CD4-positive, alpha-beta T cell (primary cell): ENCODE data around the gene ACVR1. TPM values are rescaled to one million over a fixed set of nuclear protein-coding genes. Genes with fewer than 3 reads are reported as not detected.

ENCODE experiments used
- ATAC-seq: fragments of 200-7000 bp; cut with Tn5 transposase; one replicate; pipeline ENCODE4 v1.10.0; 2022; ENCODE audit warnings: mild to moderate bottlenecking; ENCODE audit not compliant: poor library complexity
- CTCF ChIA-PET: fragments of 350-600 bp; sonication (Branson Sonifier 250); formaldehyde crosslinking; loops from one replicate; lab custom pipeline; 2021; ENCODE audit warnings: antibody characterized with exemption, inconsistent platforms; lab: Charles Lee
- POLR2A ChIA-PET: fragments of 350-600 bp; sonication (Branson Sonifier 250); formaldehyde crosslinking; loops from one replicate; lab custom pipeline; 2021; ENCODE audit warnings: antibody characterized with exemption, inconsistent platforms; lab: Charles Lee
- DNase-seq, 14 experiments: peaks; one replicate each; pipeline ENCODE4 v3.0.0-alpha.2; 2013 to 2020; ENCODE audit warnings: mixed read lengths in 2 of 14
- H3K27ac ChIP-seq, 2 donors: one replicate each; pipeline versions ENCODE4 v1.5.1 to v1.7.0; 2013; ENCODE audit warnings: low read length in 2 of 2, low read depth in 1 of 2, mild to moderate bottlenecking in 1 of 2
- H3K27me3 ChIP-seq, 2 experiments: 1 replicate in 1 of 2; 2 replicates in 1 of 2; pipeline versions ENCODE4 v1.6.1 to v1.7.0; 2013; ENCODE audit warnings: low read length in 2 of 2, control low read depth in 1 of 2, mild to moderate bottlenecking in 1 of 2, moderate library complexity in 1 of 2; ENCODE audit not compliant: insufficient read depth in 2 of 2, control insufficient read depth in 1 of 2
- H3K36me3 ChIP-seq: one replicate; pipeline ENCODE4 v1.6.1; 2013; ENCODE audit warnings: low read length, control low read depth; ENCODE audit not compliant: insufficient read depth
- H3K4me1 ChIP-seq: one replicate; pipeline ENCODE4 v1.6.1; 2013; ENCODE audit warnings: low read length, control low read depth; ENCODE audit not compliant: insufficient read depth
- H3K4me3 ChIP-seq: one replicate; pipeline ENCODE4 v1.5.1; 2013; ENCODE audit warnings: mild to moderate bottlenecking, low read length, moderate library complexity
- H3K9me3 ChIP-seq, 2 experiments: 1 replicate in 1 of 2; 2 replicates in 1 of 2; pipeline versions ENCODE4 v1.6.1 to v1.7.0; 2013; ENCODE audit warnings: low read length in 2 of 2, mild to moderate bottlenecking in 2 of 2, control low read depth in 1 of 2, moderate library complexity in 1 of 2; ENCODE audit not compliant: control insufficient read depth in 1 of 2, insufficient read depth in 1 of 2
- H3K27ac Mint-ChIP-seq: one replicate; pipeline ENCODE4 v1.8.0; 2020; ENCODE audit warnings: mixed read lengths
- H3K27me3 Mint-ChIP-seq: one replicate; pipeline ENCODE4 v1.8.0; 2021; ENCODE audit warnings: mixed read lengths
- H3K36me3 Mint-ChIP-seq: one replicate; pipeline ENCODE4 v1.8.0; 2021; ENCODE audit warnings: low read depth, mixed read lengths
- H3K4me1 Mint-ChIP-seq: one replicate; pipeline ENCODE4 v1.8.0; 2021; ENCODE audit warnings: low read depth, mixed read lengths
- H3K4me3 Mint-ChIP-seq: one replicate; pipeline ENCODE4 v1.8.0; 2020; ENCODE audit warnings: mild to moderate bottlenecking, mixed read lengths
- H3K9me3 Mint-ChIP-seq: one replicate; pipeline ENCODE4 v1.8.0; 2020; ENCODE audit warnings: mixed read lengths
- intact Hi-C, 2 experiments: fragments of 100-400 bp; cut with DNase I in 1 of 2; cut with micrococcal nuclease in 1 of 2; formaldehyde crosslinking; loops; one replicate each; pipeline versions ENCODE4 v1.15.1 to v1.9.0; 2023 to 2025; cut with DNase I, micrococcal nuclease
- polyA plus RNA-seq, 2 donors: library from polyadenylated mRNA; unstranded; fragments of 120-200 nt; gene quantifications; one replicate each; pipeline ENCODE4 v1.2.1, GENCODE V29; 2013
- total RNA-seq, 174 experiments: library from RNA in 2 of 174; stranded (reverse) in 2 of 174; gene quantifications; one replicate each; pipeline ENCODE4 v1.2.3 and lab custom pipeline; 2021 to 2026
- TF ChIP-seq, protein P1 (sequence below): fragments of 200-600 bp; IDR thresholded peaks from one replicate; pipeline ENCODE4 v1.8.0; 2022; ENCODE audit warnings: antibody characterized with exemption, mild to moderate bottlenecking

The ACVR1 gene
- total RNA-seq (10 to 100 TPM; 14.3 to 16.7 TPM), total RNA-seq (lab: John Stamatoyannopoulos, UW) (11.9 to 73.9 (median 27.2) reads per million in 172 experiments)
- polyA plus RNA-seq (2013, experiment 1 of 2) = 17.9 TPM
- polyA plus RNA-seq (2013, experiment 2 of 2) = 22.6 TPM

DNA sequence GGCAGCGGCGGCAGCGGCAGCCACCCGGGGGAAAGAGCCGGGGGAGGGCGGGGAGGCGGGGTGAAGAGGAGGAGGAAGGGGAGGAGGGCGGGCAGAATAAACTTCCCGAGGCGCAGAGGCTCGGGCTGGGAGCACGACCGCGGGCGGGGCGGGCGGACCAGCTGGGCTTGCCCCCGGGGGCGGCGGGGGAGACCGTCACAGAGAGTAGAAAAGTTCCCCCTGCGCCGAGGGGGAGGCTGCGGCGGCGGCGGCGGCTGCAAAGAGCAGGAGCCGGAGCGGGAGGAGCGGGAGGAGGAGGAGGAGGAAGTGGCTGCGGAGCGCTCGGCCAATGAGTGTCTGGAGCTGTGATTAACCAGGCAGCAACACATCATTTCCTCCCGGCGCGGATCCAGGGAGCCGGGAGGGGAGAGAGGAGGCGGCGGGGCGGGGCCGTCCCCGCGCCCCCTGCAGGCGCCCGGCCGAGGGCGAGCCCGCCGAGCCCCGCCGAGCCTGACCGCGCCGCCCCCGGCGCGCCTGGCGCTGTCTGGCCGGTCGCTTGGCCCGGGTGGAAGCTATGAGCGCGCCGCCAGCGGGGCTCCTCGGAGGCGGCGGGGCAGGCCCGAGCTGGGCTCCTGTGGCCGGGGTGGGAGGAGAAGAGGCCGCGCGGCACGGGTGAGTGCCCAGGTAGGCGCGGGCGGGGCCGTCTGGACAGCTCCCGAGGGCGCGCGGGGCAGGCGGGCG is at the start of gene ACVR1:
Gene ACVR1, minus strand, starts transcription at position 265 of the 720 bp plus-strand sequence. CDS start 76,837 bp downstream, outside the sequence.
- Histone ChIP-seq H3K36me3 (no peaks in the 10 kb centered on the region), H3K4me1 (peaks cover 35% of the 10 kb centered on the region), H3K4me3 (peak within 1 kb of the TSS; percentile 66), H3K9me3 (no peaks in the 10 kb centered on the region), H3K27ac (peak within 1 kb of the TSS; percentile 49 to 70), H3K27me3 (no peaks in the 10 kb centered on the region)
- ChIA-PET CTCF (interaction anchor here (0.7 to 2.1 kb wide), 11 partner anchors 10 to 248 kb away, joined by 3 to 16 read pairs (median 4); no protein-coding TSS in a partner anchor), POLR2A (interaction anchor here (0.6 to 3.5 kb wide), 21 partner anchors 11 to 1534 kb away, joined by 3 to 83 read pairs (median 4); partner anchors contain the start of genes ACVR1C and CYTIP)
- H3K4me3 Mint-ChIP-seq = peak within 1 kb of the TSS; percentile 99
- intact Hi-C loops = loop anchor here (2.0 to 10.0 kb wide), 3 partner anchors 19 to 551 kb away; partner anchors contain the start of gene ERMN (in 1 of the 2)
- no peaks in the 10 kb centered on the region for H3K27me3 Mint-ChIP-seq
- H3K27ac Mint-ChIP-seq = peak within 1 kb of the TSS; percentile 85
- TF ChIP-seq, protein P1, sequence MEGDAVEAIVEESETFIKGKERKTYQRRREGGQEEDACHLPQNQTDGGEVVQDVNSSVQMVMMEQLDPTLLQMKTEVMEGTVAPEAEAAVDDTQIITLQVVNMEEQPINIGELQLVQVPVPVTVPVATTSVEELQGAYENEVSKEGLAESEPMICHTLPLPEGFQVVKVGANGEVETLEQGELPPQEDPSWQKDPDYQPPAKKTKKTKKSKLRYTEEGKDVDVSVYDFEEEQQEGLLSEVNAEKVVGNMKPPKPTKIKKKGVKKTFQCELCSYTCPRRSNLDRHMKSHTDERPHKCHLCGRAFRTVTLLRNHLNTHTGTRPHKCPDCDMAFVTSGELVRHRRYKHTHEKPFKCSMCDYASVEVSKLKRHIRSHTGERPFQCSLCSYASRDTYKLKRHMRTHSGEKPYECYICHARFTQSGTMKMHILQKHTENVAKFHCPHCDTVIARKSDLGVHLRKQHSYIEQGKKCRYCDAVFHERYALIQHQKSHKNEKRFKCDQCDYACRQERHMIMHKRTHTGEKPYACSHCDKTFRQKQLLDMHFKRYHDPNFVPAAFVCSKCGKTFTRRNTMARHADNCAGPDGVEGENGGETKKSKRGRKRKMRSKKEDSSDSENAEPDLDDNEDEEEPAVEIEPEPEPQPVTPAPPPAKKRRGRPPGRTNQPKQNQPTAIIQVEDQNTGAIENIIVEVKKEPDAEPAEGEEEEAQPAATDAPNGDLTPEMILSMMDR = no peak
- DNase-seq = peak; percentile 55 to 94 (median 74)
- peak; percentile 74 for ATAC-seq
- H3K36me3 Mint-ChIP-seq = peaks cover 9% of the 10 kb centered on the region
- no peaks in the 10 kb centered on the region for H3K9me3 Mint-ChIP-seq
- peaks cover 66% of the 10 kb centered on the region for H3K4me1 Mint-ChIP-seq

DNA sequence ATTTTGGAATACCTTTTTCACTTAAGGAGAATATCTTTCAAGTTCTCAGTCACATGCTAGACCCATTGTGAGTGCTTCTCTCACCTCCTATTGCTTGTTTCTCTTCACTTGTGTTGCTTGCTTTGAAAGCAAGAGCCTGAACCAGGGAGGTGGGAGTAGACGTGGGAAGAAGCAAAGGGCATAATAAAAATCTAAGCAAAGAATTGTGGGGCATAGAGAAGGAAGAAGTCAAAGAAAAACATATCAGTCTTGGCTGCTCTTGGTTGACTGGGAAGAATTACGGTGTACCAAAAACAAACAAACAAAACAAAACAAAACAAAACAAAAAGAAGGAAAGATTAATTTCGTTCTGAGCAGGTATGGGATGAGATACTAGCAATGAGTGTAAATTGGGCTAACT is 48.9 kb upstream of the ACVR1 start:
- Mint-ChIP-seq H3K4me3 (no peak overlapping the region), H3K4me1 (no peaks in the 10 kb centered on the region), H3K27ac (no peak overlapping the region), H3K36me3 (no peaks in the 10 kb centered on the region), H3K9me3 (no peaks in the 10 kb centered on the region), H3K27me3 (no peaks in the 10 kb centered on the region)
- Histone ChIP-seq H3K9me3 (no peaks in the 10 kb centered on the region), H3K4me3 (no peak overlapping the region), H3K27me3 (no peaks in the 10 kb centered on the region), H3K4me1 (no peaks in the 10 kb centered on the region), H3K27ac (no peak overlapping the region), H3K36me3 (no peaks in the 10 kb centered on the region)
- DNase-seq = no peak
- POLR2A ChIA-PET = no interaction called here
- ATAC-seq = no peak
- intact Hi-C loops = no loop called here
- TF ChIP-seq, protein P1 = no peak
- CTCF ChIA-PET = no interaction called here

DNA sequence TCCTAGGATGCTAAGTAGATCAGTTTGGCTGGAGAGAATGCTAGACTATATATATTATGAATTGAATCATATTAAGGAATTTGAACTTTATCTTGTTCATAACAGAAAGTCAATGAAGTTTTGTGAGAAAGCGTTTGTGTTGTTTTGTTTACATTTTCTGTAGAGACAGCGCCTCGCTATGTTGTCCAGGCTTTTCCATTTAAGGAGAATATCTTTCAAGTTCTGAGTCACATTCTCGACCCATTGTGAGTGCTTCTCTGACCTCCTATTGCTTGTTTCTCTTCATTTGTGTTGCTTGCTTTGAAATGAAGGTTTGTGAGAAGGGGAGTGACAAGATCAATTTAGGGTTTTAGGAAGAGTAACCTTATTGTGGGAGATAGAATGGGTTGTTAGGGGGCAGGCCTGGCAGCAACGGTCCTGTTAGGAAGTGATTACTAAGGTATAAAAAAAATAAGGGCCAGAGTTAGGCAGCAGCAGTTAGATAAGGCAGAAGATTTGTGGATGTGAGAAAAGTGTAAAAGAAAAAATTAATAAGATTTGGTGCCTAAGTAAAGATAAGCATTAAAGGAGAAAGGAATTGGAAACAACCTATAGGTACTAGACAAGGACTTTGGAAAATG is 47.6 kb upstream of the ACVR1 start:
- Mint-ChIP-seq H3K4me3 (no peak overlapping the region), H3K27ac (no peak overlapping the region), H3K9me3 (no peaks in the 10 kb centered on the region), H3K36me3 (no peaks in the 10 kb centered on the region), H3K4me1 (no peaks in the 10 kb centered on the region), H3K27me3 (no peaks in the 10 kb centered on the region)
- ATAC-seq (no peak), DNase-seq (no peak)
- TF ChIP-seq, protein P1 = no peak
- Histone ChIP-seq H3K9me3 (no peaks in the 10 kb centered on the region), H3K27me3 (no peaks in the 10 kb centered on the region), H3K4me3 (no peak overlapping the region), H3K27ac (no peak overlapping the region), H3K4me1 (no peaks in the 10 kb centered on the region), H3K36me3 (no peaks in the 10 kb centered on the region)
- ChIA-PET CTCF (no interaction called here), POLR2A (no interaction called here)
- intact Hi-C loops = no loop called here
